T-helper 2 cell treated with Interferon-gamma antibody and Interleukin-4, amounts not matched to agents 5 μg/mL and 100 μg/mL, for 36 hours (primary cell): ENCODE data around the gene PIK3R3.

Source experiments
- DNase-seq: peaks from one replicate; pipeline ENCODE4 v3.0.0; 2021; ENCODE audit warnings: low spot score
- H3K27ac Mint-ChIP-seq: one replicate; pipeline ENCODE4 v1.8.0; 2021; ENCODE audit warnings: mild to moderate bottlenecking, mixed read lengths
- H3K27me3 Mint-ChIP-seq: one replicate; pipeline ENCODE4 v1.8.0; 2021; ENCODE audit warnings: low read depth, mixed read lengths
- H3K36me3 Mint-ChIP-seq: one replicate; pipeline ENCODE4 v1.8.0; 2021; ENCODE audit warnings: low read depth, mixed read lengths
- H3K4me1 Mint-ChIP-seq: one replicate; pipeline ENCODE4 v1.8.0; 2021; ENCODE audit warnings: low read depth, mixed read lengths
- H3K4me3 Mint-ChIP-seq: one replicate; pipeline ENCODE4 v1.8.0; 2022; ENCODE audit warnings: mild to moderate bottlenecking, moderate library complexity, mixed read lengths
- H3K9me3 Mint-ChIP-seq: one replicate; pipeline ENCODE4 v1.8.0; 2021; ENCODE audit warnings: mixed read lengths

The PIK3R3 gene

DNA sequence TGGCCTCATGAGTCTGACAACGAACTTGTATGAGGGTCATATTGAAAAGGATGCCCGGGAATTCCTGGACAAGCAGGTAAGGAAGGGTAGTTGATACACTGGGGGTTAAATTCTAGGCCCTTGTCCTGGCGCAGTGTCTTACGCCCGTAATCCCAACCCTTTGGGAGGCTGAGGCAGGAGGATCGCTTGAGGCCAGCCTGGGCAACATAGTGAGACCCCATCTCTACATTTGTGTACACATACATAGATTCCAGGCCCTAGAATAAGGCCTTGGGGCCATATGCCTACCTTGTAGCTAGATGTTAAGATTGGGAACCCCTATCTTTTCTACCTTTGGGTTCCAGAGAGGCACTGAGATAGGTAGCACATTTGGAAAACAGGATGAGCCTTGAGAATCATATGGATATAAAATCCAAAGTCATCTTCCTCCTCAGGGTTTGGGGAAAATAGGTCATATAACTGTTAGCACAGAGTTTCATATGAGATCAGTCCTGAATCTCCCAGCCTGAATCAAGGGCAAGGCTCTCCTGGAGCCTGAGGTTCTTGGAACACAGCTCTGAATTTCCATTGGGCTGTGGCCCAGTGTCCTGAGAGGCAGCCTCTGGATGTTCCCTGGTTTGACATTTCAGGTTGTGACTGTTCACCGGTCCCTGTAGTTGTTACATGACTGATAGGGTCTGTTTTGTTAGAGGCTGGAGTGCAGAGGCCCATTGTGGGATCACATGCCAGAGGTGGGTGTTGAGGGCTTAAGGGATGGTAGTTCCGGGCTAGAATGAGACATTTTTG is 104.4 kb downstream of the PIK3R3 start:
- no peaks in the 10 kb centered on the region for H3K27me3 Mint-ChIP-seq
- DNase-seq: no peak
- no peak overlapping the region for H3K27ac Mint-ChIP-seq
- H3K4me1 Mint-ChIP-seq: no peaks in the 10 kb centered on the region
- H3K9me3 Mint-ChIP-seq: no peaks in the 10 kb centered on the region
- no peak overlapping the region for H3K4me3 Mint-ChIP-seq
- peaks cover 6% of the 10 kb centered on the region for H3K36me3 Mint-ChIP-seq

- no peaks in the 10 kb centered on the region for H3K27me3 Mint-ChIP-seq
- H3K4me1 Mint-ChIP-seq: no peaks in the 10 kb centered on the region
- peaks cover 6% of the 10 kb centered on the region for H3K36me3 Mint-ChIP-seq
- H3K27ac Mint-ChIP-seq: no peak overlapping the region
- no peak overlapping the region for H3K4me3 Mint-ChIP-seq
- no peak for DNase-seq
- H3K9me3 Mint-ChIP-seq: no peaks in the 10 kb centered on the region
Observed at GRCh38 chr1:46026531-46026930, 105.9 kb downstream of the PIK3R3 start.

DNA sequence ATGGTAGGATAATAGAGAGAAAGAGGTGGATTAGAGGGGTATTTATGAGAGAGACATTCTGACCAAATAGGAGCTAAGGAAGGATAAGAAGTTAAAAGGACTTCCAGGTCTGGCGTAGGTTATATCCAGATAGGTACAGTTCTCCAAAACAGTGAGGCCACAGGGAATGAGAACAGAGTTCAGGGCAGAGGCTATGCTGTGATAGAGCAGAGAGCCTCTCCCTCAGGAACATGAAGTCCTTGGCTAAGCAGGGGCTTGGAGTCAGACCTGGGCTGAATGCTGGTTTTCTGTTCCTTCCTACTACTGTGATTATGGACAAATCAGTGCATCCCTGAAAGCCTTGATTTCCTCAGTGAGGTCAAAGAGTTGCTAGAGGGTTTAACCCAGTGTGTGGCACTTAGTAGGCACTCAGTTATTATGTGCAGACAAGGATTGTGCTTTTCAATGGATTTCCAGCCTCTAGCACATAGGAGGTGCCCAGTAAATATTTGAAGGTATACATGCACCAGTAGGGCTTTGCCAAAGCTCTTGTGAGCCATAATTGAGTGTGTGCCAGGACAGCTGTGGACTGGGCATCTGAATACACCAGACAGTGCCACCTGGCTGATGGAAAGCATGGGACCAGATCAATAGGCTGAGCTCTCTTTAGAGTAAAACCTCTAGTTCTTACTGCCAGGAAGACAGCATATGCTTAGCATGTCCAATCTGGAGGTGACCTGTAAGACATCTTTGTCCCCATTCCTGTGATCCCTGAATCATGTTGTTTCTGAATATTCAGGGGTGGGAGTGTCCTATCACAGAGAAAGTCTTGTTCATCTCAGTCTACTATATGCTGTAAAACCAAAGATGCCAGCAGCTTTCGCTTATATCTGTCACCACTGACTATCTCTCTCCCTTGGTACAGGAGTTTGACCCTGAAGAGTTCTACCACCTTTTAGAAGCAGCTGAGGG is 111.1 kb downstream of the PIK3R3 start:
- Mint-ChIP-seq H3K4me3 (no peak overlapping the region), H3K4me1 (no peaks in the 10 kb centered on the region), H3K27ac (no peak overlapping the region), H3K36me3 (peaks cover 6% of the 10 kb centered on the region), H3K9me3 (no peaks in the 10 kb centered on the region), H3K27me3 (no peaks in the 10 kb centered on the region)
- DNase-seq: no peak

DNA sequence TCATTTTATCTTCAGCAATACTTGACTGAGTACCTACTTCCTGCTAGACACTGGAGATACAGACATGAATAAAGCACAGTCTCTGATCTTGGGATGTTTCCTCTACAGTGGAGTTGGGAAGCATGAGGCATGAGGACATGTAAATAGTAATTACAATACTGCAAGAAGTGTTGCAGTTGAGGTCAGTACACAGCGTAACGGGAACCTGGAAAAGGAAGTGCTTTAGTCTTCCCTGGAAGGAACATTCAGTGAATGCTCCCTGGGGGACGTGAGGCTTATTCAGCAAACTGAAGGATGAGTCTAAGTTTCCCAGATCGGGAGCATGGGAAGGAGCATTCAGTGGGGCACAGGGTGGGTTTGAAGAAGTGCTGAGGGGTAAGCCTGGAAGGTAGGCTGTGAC is 112.4 kb downstream of the PIK3R3 start:
- Mint-ChIP-seq H3K36me3 (peaks cover 6% of the 10 kb centered on the region), H3K4me1 (no peaks in the 10 kb centered on the region), H3K4me3 (no peak overlapping the region), H3K9me3 (no peaks in the 10 kb centered on the region), H3K27me3 (no peaks in the 10 kb centered on the region), H3K27ac (no peak overlapping the region)
- DNase-seq: no peak

GRCh38 chr1:46019348-46019747 is 113.1 kb downstream of the PIK3R3 start:
- H3K27ac Mint-ChIP-seq: no peak overlapping the region
- no peak overlapping the region for H3K4me3 Mint-ChIP-seq
- peaks cover 8% of the 10 kb centered on the region for H3K36me3 Mint-ChIP-seq
- no peaks in the 10 kb centered on the region for H3K9me3 Mint-ChIP-seq
- no peak for DNase-seq
- H3K4me1 Mint-ChIP-seq: no peaks in the 10 kb centered on the region
- H3K27me3 Mint-ChIP-seq: no peaks in the 10 kb centered on the region

GRCh38 chr1:46017876-46018503 is 114.4 kb downstream of the PIK3R3 start:
- Mint-ChIP-seq H3K9me3 (no peaks in the 10 kb centered on the region), H3K4me1 (no peaks in the 10 kb centered on the region), H3K36me3 (peaks cover 2% of the 10 kb centered on the region), H3K4me3 (no peak overlapping the region), H3K27ac (no peak overlapping the region), H3K27me3 (no peaks in the 10 kb centered on the region)
- DNase-seq: no peak

- Mint-ChIP-seq H3K36me3 (peaks cover 13% of the 10 kb centered on the region), H3K4me3 (no peak overlapping the region), H3K4me1 (no peaks in the 10 kb centered on the region), H3K27ac (no peak overlapping the region), H3K27me3 (no peaks in the 10 kb centered on the region), H3K9me3 (no peaks in the 10 kb centered on the region)
- DNase-seq: no peak
Observed at GRCh38 chr1:46013581-46013980, 118.8 kb downstream of the PIK3R3 start.

- no peak for DNase-seq
- peaks cover 22% of the 10 kb centered on the region for H3K36me3 Mint-ChIP-seq
- no peak overlapping the region for H3K27ac Mint-ChIP-seq
- H3K4me3 Mint-ChIP-seq: no peak overlapping the region
- H3K27me3 Mint-ChIP-seq: no peaks in the 10 kb centered on the region
- H3K9me3 Mint-ChIP-seq: no peaks in the 10 kb centered on the region
- H3K4me1 Mint-ChIP-seq: no peaks in the 10 kb centered on the region
Observed at GRCh38 chr1:46012236-46012635, 120.2 kb downstream of the PIK3R3 start.

DNA sequence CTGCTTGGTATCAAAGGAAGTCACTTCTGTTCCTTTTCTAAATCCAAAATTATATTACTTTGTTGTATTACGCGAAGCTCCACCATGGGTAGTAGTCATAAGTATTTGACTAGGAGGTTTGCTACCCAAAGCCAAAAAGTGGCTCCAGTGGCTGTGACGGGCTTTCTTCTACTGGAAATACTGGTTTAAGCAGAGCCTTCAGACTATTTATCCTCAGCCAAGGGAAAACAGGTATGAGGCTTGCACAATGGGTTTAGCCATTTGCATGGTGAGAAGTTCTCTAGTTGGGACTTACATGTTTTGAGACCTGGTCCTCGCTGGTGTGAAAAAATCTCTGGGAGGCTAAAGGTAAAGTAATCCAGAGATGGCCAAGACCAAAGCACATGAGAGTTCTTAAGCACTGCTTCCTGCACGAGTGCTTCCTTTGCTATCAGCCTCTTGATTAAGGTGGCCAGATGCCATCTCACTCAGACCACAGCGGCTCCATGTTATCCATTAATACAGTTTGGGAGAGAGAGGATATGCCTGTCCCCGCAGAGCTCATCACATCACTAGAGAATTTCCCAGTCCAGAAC is 121.2 kb downstream of the PIK3R3 start:
- Mint-ChIP-seq H3K4me3 (no peak overlapping the region), H3K36me3 (peaks cover 27% of the 10 kb centered on the region), H3K27ac (no peak overlapping the region), H3K27me3 (no peaks in the 10 kb centered on the region), H3K9me3 (no peaks in the 10 kb centered on the region), H3K4me1 (no peaks in the 10 kb centered on the region)
- DNase-seq: no peak

GRCh38 chr1:46010611-46011010 is 121.8 kb downstream of the PIK3R3 start:
- no peak overlapping the region for H3K27ac Mint-ChIP-seq
- H3K9me3 Mint-ChIP-seq: no peaks in the 10 kb centered on the region
- no peak for DNase-seq
- no peaks in the 10 kb centered on the region for H3K4me1 Mint-ChIP-seq
- H3K27me3 Mint-ChIP-seq: no peaks in the 10 kb centered on the region
- H3K4me3 Mint-ChIP-seq: no peak overlapping the region
- H3K36me3 Mint-ChIP-seq: peaks cover 30% of the 10 kb centered on the region

- no peak for DNase-seq
- Mint-ChIP-seq H3K4me3 (no peak overlapping the region), H3K36me3 (peaks cover 28% of the 10 kb centered on the region), H3K27ac (no peak overlapping the region), H3K9me3 (no peaks in the 10 kb centered on the region), H3K4me1 (no peaks in the 10 kb centered on the region), H3K27me3 (no peaks in the 10 kb centered on the region)
Observed at GRCh38 chr1:46008585-46008984, 123.8 kb downstream of the PIK3R3 start.

DNA sequence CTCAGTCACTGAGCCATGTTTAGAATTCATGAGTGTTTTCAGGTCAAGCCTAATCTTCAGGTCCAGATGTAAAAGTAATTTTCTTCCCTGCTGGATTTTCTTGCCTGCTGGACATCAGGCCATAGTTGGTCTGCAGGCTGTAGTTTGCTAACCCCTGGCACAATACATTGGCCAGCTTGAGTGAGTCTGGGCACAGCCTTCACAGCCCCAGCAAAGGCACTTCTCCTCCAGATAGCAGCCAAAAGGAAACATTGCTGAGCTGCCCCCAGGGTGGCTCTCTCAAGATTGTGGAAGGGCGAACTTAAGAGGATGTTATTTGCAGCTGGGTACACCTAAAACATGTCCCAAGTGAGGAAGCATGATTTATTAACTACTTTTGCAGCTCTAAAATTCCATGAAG is 126.8 kb downstream of the PIK3R3 start:
- no peak for DNase-seq
- no peaks in the 10 kb centered on the region for H3K27me3 Mint-ChIP-seq
- no peak overlapping the region for H3K27ac Mint-ChIP-seq
- H3K36me3 Mint-ChIP-seq: peaks cover 25% of the 10 kb centered on the region
- H3K4me3 Mint-ChIP-seq: no peak overlapping the region
- H3K4me1 Mint-ChIP-seq: no peaks in the 10 kb centered on the region
- no peaks in the 10 kb centered on the region for H3K9me3 Mint-ChIP-seq

- Mint-ChIP-seq H3K36me3 (peaks cover 23% of the 10 kb centered on the region), H3K9me3 (no peaks in the 10 kb centered on the region), H3K4me1 (no peaks in the 10 kb centered on the region), H3K27me3 (no peaks in the 10 kb centered on the region), H3K27ac (no peak overlapping the region), H3K4me3 (no peak overlapping the region)
- DNase-seq: no peak
Observed at GRCh38 chr1:46004492-46004891, 127.9 kb downstream of the PIK3R3 start.

DNA sequence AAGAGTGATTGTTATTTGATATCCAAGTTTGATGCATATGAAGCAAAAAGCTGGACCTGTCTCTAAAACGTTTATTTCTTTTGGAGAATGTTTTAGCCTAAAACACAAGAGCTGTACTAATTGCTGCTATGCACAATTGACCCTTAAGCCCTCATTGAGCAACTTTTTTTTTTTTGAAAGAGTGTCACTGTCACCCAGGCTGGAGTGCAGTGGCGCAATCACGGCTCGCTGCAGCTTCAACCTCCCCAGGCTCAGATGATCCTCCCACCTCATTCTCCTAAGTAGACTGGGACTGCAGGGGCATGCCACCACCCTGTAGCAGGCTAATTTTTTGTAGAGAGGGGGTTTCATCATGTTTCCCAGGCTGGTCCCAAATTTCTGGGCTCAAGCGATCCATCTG is 129.1 kb downstream of the PIK3R3 start:
- H3K9me3 Mint-ChIP-seq: no peaks in the 10 kb centered on the region
- DNase-seq: no peak
- H3K4me1 Mint-ChIP-seq: no peaks in the 10 kb centered on the region
- no peak overlapping the region for H3K27ac Mint-ChIP-seq
- H3K4me3 Mint-ChIP-seq: no peak overlapping the region
- H3K36me3 Mint-ChIP-seq: peaks cover 20% of the 10 kb centered on the region
- H3K27me3 Mint-ChIP-seq: no peaks in the 10 kb centered on the region
